ENCODE measurements around the gene SH2B2. TPM values are rescaled to one million over a fixed set of nuclear protein-coding genes. Genes with fewer than 3 reads are reported as not detected.
"Not testable (repeated sequence)": the region's sequence is repeated elsewhere in the genome, so short reads cannot be mapped to it uniquely, and the experiment has no call there.

The SH2B2 gene
- total RNA-seq, 1 experiment from 2014 or later, result 8.8 TPM

DNA sequence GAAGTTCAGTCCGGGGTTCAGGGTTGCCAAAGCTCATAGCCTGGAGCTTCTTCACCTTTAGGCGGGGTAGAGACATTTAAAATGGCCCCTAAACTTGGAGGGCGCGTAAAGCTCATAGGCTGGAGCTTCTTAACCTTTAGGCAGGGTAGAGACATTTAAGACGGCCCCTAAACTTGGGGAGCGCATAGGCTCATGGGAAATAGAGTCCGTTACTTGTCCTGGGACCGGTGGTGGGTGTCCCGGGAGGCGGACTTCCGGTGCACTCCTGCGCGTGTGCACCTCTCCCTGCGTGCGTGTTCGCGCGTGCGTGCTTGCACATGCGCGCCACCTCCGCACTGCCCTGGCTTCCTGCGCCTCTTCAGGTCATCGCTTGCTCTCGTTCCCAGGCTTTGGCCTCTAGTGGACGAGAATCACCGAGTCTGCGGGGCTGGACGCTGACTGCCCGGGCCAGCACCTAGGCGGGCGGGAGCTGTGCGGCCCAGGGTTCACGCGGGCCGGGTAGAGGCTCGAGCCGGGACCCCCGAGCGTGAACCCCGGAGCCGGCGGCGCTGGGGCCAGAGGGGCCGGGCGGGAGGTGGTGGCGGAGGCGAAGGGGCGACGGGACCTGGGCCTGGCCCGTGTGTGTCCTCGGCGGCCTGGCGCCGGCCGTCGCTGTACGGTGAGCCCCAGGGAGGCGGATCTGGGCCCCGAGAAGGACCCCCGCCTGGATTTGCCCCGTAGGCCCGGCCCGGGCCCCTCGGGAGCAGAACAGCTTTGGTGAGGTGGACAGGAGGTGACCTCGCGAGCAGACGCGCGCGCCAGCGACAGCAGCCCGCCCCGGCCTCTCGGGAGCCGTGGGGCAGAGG lies 77.1 kb downstream of the SH2B2 start:
- peak; percentile 97 for DNase-seq
- H4K20me1 ChIP-seq (ENCODE audit: low read length); H3K27me3 ChIP-seq (ENCODE audit: low read length); CTCF ChIA-PET; H3F3A ChIP-seq (ENCODE audit: low read length, unreplicated experiment); H3K9me3 ChIP-seq (ENCODE audit: low read length); H3K9me2 ChIP-seq (replicated peaks; ENCODE audit: low read length); H3K36me3 ChIP-seq (ENCODE audit: low read depth, low read length); BruUV-seq (replicated peaks); H3K4me1 ChIP-seq (ENCODE audit: insufficient read depth, low read length): not testable (repeated sequence)
- intact Hi-C loops (cut with micrococcal nuclease), result loop anchor here (5.0 kb wide), 1 partner anchor 76 kb away; the partner anchor contains the start of gene SH2B2
- Histone ChIP-seq H3K27ac (ENCODE audit: low read length) (peak overlapping the region; percentile 30; the same call in 1 of the 2 replicates), H3K4me2 (ENCODE audit: low read length) (peak overlapping the region; percentile 77), H3K9ac (ENCODE audit: low read length) (peak overlapping the region; percentile 94), H3K79me2 (ENCODE audit: low read length) (peaks cover 26% of the 10 kb centered on the region), H3K4me3 (ENCODE audit: low read length) (peak overlapping the region; percentile 75), H2AFZ (ENCODE audit: low read length) (peak overlapping the region; percentile 83)
- ATAC-seq, result peak; percentile 98
- POLR2A ChIA-PET (ENCODE audit: unreplicated experiment), result interaction anchor here (0.6 kb wide), 1 partner anchor 36 kb away, joined by 7 read pairs; no protein-coding TSS in a partner anchor

DNA sequence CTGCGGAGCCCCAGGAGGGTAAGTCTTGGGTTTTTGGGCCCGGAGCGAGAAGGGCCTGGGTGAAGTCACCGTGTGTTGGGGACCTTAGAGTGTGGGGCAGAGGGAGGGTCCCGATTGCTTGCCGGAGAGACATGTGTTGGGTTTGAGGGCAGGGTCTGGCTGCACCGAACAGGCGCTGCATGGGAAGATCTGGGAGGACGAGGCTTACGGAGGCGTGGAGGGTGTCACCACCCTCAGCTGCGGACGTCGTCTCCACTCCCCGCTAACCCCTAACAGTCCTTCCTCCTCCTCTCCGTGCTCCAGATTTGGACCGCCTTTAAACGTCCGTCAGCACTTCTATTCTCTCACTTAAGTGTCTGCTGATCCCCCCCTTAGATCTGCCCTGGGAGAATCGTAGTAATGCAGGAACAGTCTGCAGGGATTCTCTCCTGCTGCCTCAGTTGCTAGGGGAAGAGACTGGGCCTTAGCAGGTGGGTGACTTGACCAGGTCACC lies 77.8 kb downstream of the SH2B2 start:
- peaks cover 26% of the 10 kb centered on the region for H3K79me2 ChIP-seq (ENCODE audit: low read length)
- BruUV-seq (replicated peaks), result TSS peak; percentile 40

DNA sequence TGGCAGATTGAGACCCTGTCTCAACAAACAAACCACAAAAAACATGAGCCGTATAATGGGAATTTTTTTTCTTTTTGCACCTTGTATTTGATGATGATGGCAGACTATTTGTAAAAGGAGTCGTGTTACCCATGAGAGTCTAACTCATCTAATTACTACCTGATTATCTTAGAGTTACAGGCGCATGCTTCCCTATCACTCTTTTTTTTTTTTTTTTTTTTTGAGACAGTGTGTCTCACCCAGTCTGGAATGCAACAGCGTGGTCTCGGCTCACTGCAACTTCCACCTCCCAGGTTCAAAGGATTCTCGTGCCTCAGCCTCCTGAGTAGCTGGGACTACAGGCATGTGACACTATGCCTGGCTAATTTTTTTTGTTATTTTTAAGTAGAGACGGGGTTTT lies 78.7 kb downstream of the SH2B2 start:
- intact Hi-C loops (cut with micrococcal nuclease), result not testable (repeated sequence)

More for the DNA sequence above, 77.8 kb downstream of the SH2B2 start:
- H3K27me3 ChIP-seq (ENCODE audit: low read length); H3F3A ChIP-seq (ENCODE audit: low read length, unreplicated experiment); H4K20me1 ChIP-seq (ENCODE audit: low read length); ATAC-seq; H3K4me1 ChIP-seq (ENCODE audit: insufficient read depth, low read length); H3K27ac ChIP-seq (ENCODE audit: low read length); CTCF ChIA-PET; H3K9me2 ChIP-seq (replicated peaks; ENCODE audit: low read length); H3K9me3 ChIP-seq (ENCODE audit: low read length); H3K36me3 ChIP-seq (ENCODE audit: low read depth, low read length); DNase-seq; POLR2A ChIA-PET (ENCODE audit: unreplicated experiment): not testable (repeated sequence)
- intact Hi-C loops (cut with micrococcal nuclease), result loop anchor here (5.0 kb wide), 1 partner anchor 77 kb away; the partner anchor contains the start of gene SH2B2
- peak overlapping the region; percentile 75 for H3K4me3 ChIP-seq (ENCODE audit: low read length)
- peak overlapping the region; percentile 94 for H3K9ac ChIP-seq (ENCODE audit: low read length)
- peak overlapping the region; percentile 73 for H3K4me2 ChIP-seq (ENCODE audit: low read length)
- 0 out of 2 replicates have a peak overlapping the region, but pooled peaks have one; percentile 55 for H2AFZ ChIP-seq (ENCODE audit: low read length)

DNA sequence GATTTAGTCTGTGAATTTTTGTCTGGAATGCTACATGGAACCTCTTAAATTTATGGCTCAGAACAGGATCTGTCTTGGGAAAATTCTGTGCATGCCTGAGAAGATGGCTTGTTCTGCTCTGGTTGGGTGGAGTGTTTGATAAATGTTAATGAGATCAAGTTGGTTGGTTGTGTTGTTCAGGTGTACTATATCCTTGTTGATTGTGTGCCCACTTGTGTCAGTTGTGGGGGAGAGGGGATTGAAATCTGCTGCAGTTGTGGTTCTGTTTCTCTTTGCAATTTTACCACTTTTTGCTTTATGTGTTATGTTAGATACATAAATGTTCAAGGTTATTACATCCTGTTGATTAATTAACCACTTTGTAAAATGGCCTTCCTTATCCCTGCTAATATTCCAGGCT lies 83.4 kb downstream of the SH2B2 start:
- H3K79me2 ChIP-seq (ENCODE audit: low read length), result peaks cover 33% of the 10 kb centered on the region
- H3K4me2 ChIP-seq (ENCODE audit: low read length); H3F3A ChIP-seq (ENCODE audit: low read length, unreplicated experiment); H3K27ac ChIP-seq (ENCODE audit: low read length); H3K9ac ChIP-seq (ENCODE audit: low read length); ATAC-seq; H3K27me3 ChIP-seq (ENCODE audit: low read length); H4K20me1 ChIP-seq (ENCODE audit: low read length); H3K9me3 ChIP-seq (ENCODE audit: low read length); CTCF ChIA-PET; H3K4me1 ChIP-seq (ENCODE audit: insufficient read depth, low read length); H3K4me3 ChIP-seq (ENCODE audit: low read length); H3K36me3 ChIP-seq (ENCODE audit: low read depth, low read length); H3K9me2 ChIP-seq (replicated peaks; ENCODE audit: low read length); BruUV-seq (replicated peaks); DNase-seq; intact Hi-C loops (cut with micrococcal nuclease); H2AFZ ChIP-seq (ENCODE audit: low read length); POLR2A ChIA-PET (ENCODE audit: unreplicated experiment): not testable (repeated sequence)

More for the DNA sequence above, 78.7 kb downstream of the SH2B2 start:
- CTCF ChIA-PET; BruUV-seq (replicated peaks); H4K20me1 ChIP-seq (ENCODE audit: low read length); H2AFZ ChIP-seq (ENCODE audit: low read length); H3K9me2 ChIP-seq (replicated peaks; ENCODE audit: low read length); H3K9me3 ChIP-seq (ENCODE audit: low read length); DNase-seq; H3F3A ChIP-seq (ENCODE audit: low read length, unreplicated experiment); H3K9ac ChIP-seq (ENCODE audit: low read length); H3K27ac ChIP-seq (ENCODE audit: low read length); H3K27me3 ChIP-seq (ENCODE audit: low read length); H3K4me1 ChIP-seq (ENCODE audit: insufficient read depth, low read length); H3K36me3 ChIP-seq (ENCODE audit: low read depth, low read length); ATAC-seq; POLR2A ChIA-PET (ENCODE audit: unreplicated experiment): not testable (repeated sequence)
- peaks cover 33% of the 10 kb centered on the region for H3K79me2 ChIP-seq (ENCODE audit: low read length)
- peak overlapping the region; percentile 21; the same call in 1 of the 2 replicates for H3K4me3 ChIP-seq (ENCODE audit: low read length)
- peak overlapping the region; percentile 34 for H3K4me2 ChIP-seq (ENCODE audit: low read length)

Small RNAs within 50 kb of the gene (microRNA-seq; reads per million reads assigned to microRNA genes)
- gene MIR4285 (ENCODE audit: unreplicated experiment), result not detected

Other genes with a start within 250 kb of the SH2B2 start
- gene SPDYE6, start 69.6 kb downstream of the SH2B2 start, total RNA-seq (2014; rRNA removed), result not detected in 2 replicates
- 28.9 and 49.4 TPM in 2 replicates for gene PRKRIP1, start 109.5 kb downstream of the SH2B2 start, total RNA-seq (2014; rRNA removed)
- gene ORAI2, start 146.7 kb downstream of the SH2B2 start, total RNA-seq (2014; rRNA removed), result 20.8 and 21.5 TPM in 2 replicates
- gene ALKBH4, start 178.0 kb downstream of the SH2B2 start, total RNA-seq (2014; rRNA removed), result 21.3 and 31.0 TPM in 2 replicates
- 41.8 and 69.5 TPM in 2 replicates for gene LRWD1, start 178.1 kb downstream of the SH2B2 start, total RNA-seq (2014; rRNA removed)
- 71.6 and 101 TPM in 2 replicates for gene POLR2J, start 192.1 kb downstream of the SH2B2 start, total RNA-seq (2014; rRNA removed)
- gene RASA4B, start 230.9 kb downstream of the SH2B2 start, total RNA-seq (2014; rRNA removed), result 10.2 and 17.2 TPM in 2 replicates

All from PC-3 (cell line).